Stimulated activated memory B cell treated with anti-CD40 and anti-IgM and Interleukin-4, amounts not matched to agents 10 μg/mL and 1 μg/mL and 100 μg/mL, for 72 hours (primary cell): ENCODE data around the gene ADGRV1.

Source experiments
- ATAC-seq: fragments of 150-1000 bp; cut with Tn5 transposase; 2 replicates; pipeline ENCODE4 v1.10.0; 2021
- H3K27ac Mint-ChIP-seq: one replicate; pipeline ENCODE4 v1.8.0; 2022; ENCODE audit warnings: mild to moderate bottlenecking, mixed read lengths
- H3K27me3 Mint-ChIP-seq: one replicate; pipeline ENCODE4 v1.8.0; 2022; ENCODE audit warnings: mixed read lengths
- H3K36me3 Mint-ChIP-seq: one replicate; pipeline ENCODE4 v1.8.0; 2022; ENCODE audit warnings: mixed read lengths
- H3K4me1 Mint-ChIP-seq: one replicate; pipeline ENCODE4 v1.8.0; 2022; ENCODE audit warnings: mixed read lengths
- H3K4me3 Mint-ChIP-seq: one replicate; pipeline ENCODE4 v1.8.0; 2022; ENCODE audit warnings: mild to moderate bottlenecking, moderate library complexity, mixed read lengths
- H3K9me3 Mint-ChIP-seq: one replicate; pipeline ENCODE4 v1.8.0; 2022; ENCODE audit warnings: mixed read lengths

ADGRV1 gene

DNA sequence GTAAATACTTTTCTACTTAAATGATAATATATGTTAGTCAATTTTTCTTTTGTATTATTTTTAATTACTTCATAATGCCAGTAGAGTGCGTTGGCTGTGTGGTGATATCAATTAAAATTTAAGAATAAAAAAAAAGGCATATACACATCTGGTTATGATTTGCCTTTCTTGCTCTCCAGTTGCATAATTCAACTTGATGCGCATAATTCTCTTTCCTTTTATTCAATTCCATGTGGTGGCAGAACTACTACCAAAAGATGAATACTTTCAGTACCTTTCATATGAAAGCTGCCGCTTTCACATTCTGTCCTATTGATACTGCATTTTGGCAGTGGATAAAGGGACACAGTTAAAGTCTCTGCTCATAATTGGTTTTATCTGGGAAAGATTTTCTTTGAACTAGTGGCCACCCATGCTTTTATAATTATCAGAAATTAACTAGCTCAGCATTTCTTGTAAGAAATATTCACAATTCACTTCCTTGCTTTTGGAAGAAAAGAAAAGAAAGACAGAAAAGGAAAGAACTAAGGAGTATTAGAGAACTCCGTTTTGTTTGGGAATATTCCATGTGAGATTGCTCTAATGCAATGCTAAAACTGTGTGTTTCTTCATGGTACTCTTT, 12.3 kb upstream of the ADGRV1 start:
- H3K27me3 Mint-ChIP-seq, result peaks cover 29% of the 10 kb centered on the region
- ATAC-seq, result no peak
- H3K4me1 Mint-ChIP-seq, result peaks cover 5% of the 10 kb centered on the region
- H3K36me3 Mint-ChIP-seq, result no peaks in the 10 kb centered on the region
- H3K27ac Mint-ChIP-seq, result no peak overlapping the region
- no peak overlapping the region for H3K4me3 Mint-ChIP-seq
- no peaks in the 10 kb centered on the region for H3K9me3 Mint-ChIP-seq

DNA sequence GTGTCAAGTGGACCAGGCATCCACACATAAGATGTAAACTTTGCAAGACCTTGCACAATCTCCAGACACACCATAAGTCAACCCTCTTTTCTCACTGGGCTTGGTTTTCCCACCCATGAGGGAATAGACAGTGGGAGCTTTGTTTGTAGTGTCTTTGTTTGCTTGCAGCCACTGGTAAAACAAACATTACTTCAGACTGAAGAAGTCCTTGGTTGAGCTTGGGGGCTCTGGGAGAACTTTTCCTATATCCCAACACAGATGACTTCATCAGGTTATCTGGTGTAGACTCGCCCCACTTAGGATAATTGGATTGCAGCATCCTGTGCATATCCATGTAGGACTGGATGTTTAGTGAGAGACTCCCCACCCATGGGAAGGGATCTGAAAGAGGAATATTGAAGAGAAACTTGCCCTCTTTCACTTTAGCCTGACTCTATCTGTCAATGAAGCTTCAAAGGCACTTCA, 11.5 kb upstream of the ADGRV1 start:
- H3K4me1 Mint-ChIP-seq, result peaks cover 5% of the 10 kb centered on the region

GRCh38 chr5:90548069-90548593, 10.5 kb upstream of the ADGRV1 start:
- Mint-ChIP-seq H3K4me1 (peaks cover 5% of the 10 kb centered on the region), H3K4me3 (no peak overlapping the region), H3K36me3 (no peaks in the 10 kb centered on the region), H3K27ac (no peak overlapping the region), H3K27me3 (peaks cover 29% of the 10 kb centered on the region), H3K9me3 (no peaks in the 10 kb centered on the region)
- no peak for ATAC-seq

More for the DNA sequence above, 11.5 kb upstream of the ADGRV1 start:
- peaks cover 29% of the 10 kb centered on the region for H3K27me3 Mint-ChIP-seq
- H3K27ac Mint-ChIP-seq, result no peak overlapping the region
- H3K9me3 Mint-ChIP-seq, result no peaks in the 10 kb centered on the region
- no peaks in the 10 kb centered on the region for H3K36me3 Mint-ChIP-seq
- H3K4me3 Mint-ChIP-seq, result no peak overlapping the region
- ATAC-seq, result no peak

GRCh38 chr5:90549223-90549622, 9.4 kb upstream of the ADGRV1 start:
- Mint-ChIP-seq H3K36me3 (no peaks in the 10 kb centered on the region), H3K4me1 (peaks cover 5% of the 10 kb centered on the region), H3K4me3 (no peak overlapping the region), H3K27me3 (peaks cover 37% of the 10 kb centered on the region), H3K9me3 (no peaks in the 10 kb centered on the region), H3K27ac (no peak overlapping the region)
- ATAC-seq, result no peak

- Mint-ChIP-seq H3K27me3 (peaks cover 43% of the 10 kb centered on the region), H3K4me3 (no peak overlapping the region), H3K27ac (no peak overlapping the region), H3K36me3 (no peaks in the 10 kb centered on the region), H3K4me1 (peaks cover 5% of the 10 kb centered on the region), H3K9me3 (no peaks in the 10 kb centered on the region)
- no peak for ATAC-seq
Observed at GRCh38 chr5:90549729-90550275, 8.8 kb upstream of the ADGRV1 start.

DNA sequence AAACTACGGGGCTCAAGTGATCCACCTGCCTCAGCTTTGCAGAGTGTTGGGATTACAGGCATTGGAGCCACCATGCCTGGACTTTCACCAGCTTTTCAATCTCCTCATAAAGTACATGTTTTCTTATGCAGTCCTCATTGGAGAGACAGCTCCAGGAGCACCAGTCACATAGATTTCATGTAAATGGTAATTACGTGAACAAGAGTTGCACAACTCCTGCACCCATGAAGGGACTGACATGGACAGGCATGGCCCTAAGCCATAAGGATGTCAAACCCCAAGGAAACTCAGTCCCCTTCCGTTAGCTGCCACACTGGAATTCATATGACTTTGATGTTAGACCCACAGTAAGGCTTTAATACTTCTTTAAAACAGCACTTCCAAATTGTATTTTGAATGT, 7.6 kb upstream of the ADGRV1 start:
- no peaks in the 10 kb centered on the region for H3K9me3 Mint-ChIP-seq
- ATAC-seq, result no peak
- H3K27ac Mint-ChIP-seq, result no peak overlapping the region
- H3K4me1 Mint-ChIP-seq, result peaks cover 5% of the 10 kb centered on the region
- H3K36me3 Mint-ChIP-seq, result no peaks in the 10 kb centered on the region
- H3K27me3 Mint-ChIP-seq, result peaks cover 41% of the 10 kb centered on the region
- no peak overlapping the region for H3K4me3 Mint-ChIP-seq

GRCh38 chr5:90551376-90551775, 7.2 kb upstream of the ADGRV1 start:
- H3K9me3 Mint-ChIP-seq, result no peaks in the 10 kb centered on the region
- no peak for ATAC-seq
- H3K36me3 Mint-ChIP-seq, result no peaks in the 10 kb centered on the region
- H3K27me3 Mint-ChIP-seq, result peaks cover 45% of the 10 kb centered on the region
- H3K27ac Mint-ChIP-seq, result no peak overlapping the region
- H3K4me3 Mint-ChIP-seq, result no peak overlapping the region
- H3K4me1 Mint-ChIP-seq, result peaks cover 5% of the 10 kb centered on the region

DNA sequence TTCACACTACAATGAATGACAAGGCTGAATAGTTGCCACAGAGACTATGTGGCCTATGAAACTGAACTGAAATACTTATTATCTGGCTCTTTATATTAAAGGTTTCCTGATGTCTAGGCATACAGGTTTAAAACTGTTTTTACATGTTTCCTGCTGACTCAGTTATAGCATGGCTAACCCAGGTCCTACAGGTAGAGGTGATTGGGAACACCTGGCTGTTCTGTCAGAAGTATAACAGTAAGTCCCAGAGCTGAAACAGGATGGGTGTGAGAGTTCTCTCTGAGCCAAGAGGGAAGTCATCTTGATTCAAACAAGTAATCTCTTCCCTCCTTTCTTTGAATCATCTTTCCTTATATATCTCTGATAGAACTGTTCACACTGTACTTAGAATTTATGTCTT, 4.9 kb upstream of the ADGRV1 start:
- no peak for ATAC-seq
- no peaks in the 10 kb centered on the region for H3K9me3 Mint-ChIP-seq
- H3K4me1 Mint-ChIP-seq, result peaks cover 14% of the 10 kb centered on the region
- H3K27ac Mint-ChIP-seq, result no peak overlapping the region
- no peaks in the 10 kb centered on the region for H3K36me3 Mint-ChIP-seq
- H3K4me3 Mint-ChIP-seq, result no peak overlapping the region
- peaks cover 67% of the 10 kb centered on the region for H3K27me3 Mint-ChIP-seq

- no peaks in the 10 kb centered on the region for H3K9me3 Mint-ChIP-seq
- peaks cover 19% of the 10 kb centered on the region for H3K4me1 Mint-ChIP-seq
- peaks cover 75% of the 10 kb centered on the region for H3K27me3 Mint-ChIP-seq
- no peaks in the 10 kb centered on the region for H3K36me3 Mint-ChIP-seq
- H3K4me3 Mint-ChIP-seq, result no peak overlapping the region
- no peak overlapping the region for H3K27ac Mint-ChIP-seq
- ATAC-seq, result no peak
Observed at GRCh38 chr5:90554358-90555006, 4.1 kb upstream of the ADGRV1 start.

DNA sequence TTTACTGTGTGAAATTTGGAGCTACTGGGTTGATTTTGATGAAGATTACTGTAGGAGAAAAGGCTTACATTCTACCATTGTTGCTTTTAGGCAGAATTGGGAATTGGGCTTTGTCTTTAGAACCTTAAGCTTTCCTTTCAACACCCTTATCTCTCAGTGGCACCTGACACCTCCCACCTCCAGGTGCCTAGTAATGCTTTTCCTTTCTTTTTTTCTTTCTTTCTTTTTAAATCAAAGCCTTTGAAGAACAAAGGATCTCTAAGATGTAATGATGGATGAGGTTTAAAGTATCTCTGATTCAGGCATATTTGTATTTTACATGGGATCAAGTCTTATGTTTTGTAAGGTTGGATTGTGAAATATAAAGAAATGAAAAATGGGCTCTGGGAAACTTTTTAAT, 2.9 kb upstream of the ADGRV1 start:
- Mint-ChIP-seq H3K36me3 (no peaks in the 10 kb centered on the region), H3K4me1 (peaks cover 14% of the 10 kb centered on the region), H3K27ac (no peak overlapping the region), H3K4me3 (no peak overlapping the region), H3K9me3 (no peaks in the 10 kb centered on the region), H3K27me3 (peaks cover 74% of the 10 kb centered on the region)
- no peak for ATAC-seq

DNA sequence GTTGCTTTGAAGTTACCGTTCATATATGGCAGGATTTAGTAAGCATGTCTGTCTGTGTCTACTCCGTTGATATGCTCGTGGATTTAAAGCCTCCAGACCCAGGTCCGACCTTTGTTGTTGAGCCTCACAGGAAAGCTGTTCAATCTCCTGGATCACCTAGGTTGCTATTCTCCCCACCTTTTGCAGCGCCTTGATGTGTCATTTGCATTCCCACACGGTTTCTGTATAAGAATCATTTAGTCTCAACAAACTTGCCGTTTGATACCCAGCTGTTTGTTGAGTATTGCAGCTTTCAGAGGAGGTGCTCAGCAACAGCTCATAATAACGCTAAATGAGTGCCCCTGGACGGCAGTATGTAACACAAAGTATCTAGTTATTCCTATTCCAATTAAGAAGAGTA, 1.2 kb upstream of the ADGRV1 start:
- Mint-ChIP-seq H3K4me1 (peaks cover 14% of the 10 kb centered on the region), H3K27ac (no peak overlapping the region), H3K36me3 (no peaks in the 10 kb centered on the region), H3K9me3 (no peaks in the 10 kb centered on the region), H3K4me3 (no peak overlapping the region), H3K27me3 (peaks cover 79% of the 10 kb centered on the region)
- ATAC-seq, result no peak

GRCh38 chr5:90557871-90558270, 726 bp upstream of the ADGRV1 start:
- H3K4me3 Mint-ChIP-seq, result peak overlapping the region; percentile 72
- ATAC-seq, result no peak
- H3K36me3 Mint-ChIP-seq, result no peaks in the 10 kb centered on the region
- H3K4me1 Mint-ChIP-seq, result peaks cover 14% of the 10 kb centered on the region
- no peaks in the 10 kb centered on the region for H3K9me3 Mint-ChIP-seq
- peaks cover 79% of the 10 kb centered on the region for H3K27me3 Mint-ChIP-seq
- no peak overlapping the region for H3K27ac Mint-ChIP-seq

DNA sequence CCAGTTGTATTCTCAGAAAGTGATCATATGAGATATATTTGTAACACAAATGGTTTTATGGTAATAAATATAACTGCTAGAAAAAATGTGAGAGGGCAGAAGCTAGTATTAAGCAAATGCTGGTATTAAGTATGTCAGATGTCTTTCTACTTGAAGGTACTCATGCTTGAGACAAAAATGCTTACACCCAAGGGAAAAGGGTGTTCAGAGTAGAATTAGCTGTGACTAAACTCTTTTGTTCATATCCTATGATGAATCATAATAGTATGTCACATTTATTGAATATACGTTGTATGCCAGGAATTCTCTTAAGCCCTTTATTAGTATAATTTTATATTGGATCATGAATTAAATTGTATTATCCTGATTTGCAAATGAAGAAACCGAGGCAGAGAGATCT, 2.2 kb downstream of the ADGRV1 start:
- Mint-ChIP-seq H3K27me3 (peaks cover 70% of the 10 kb centered on the region), H3K36me3 (no peaks in the 10 kb centered on the region), H3K9me3 (no peaks in the 10 kb centered on the region), H3K27ac (no peak overlapping the region), H3K4me3 (no peak overlapping the region), H3K4me1 (peaks cover 14% of the 10 kb centered on the region)
- ATAC-seq, result no peak

DNA sequence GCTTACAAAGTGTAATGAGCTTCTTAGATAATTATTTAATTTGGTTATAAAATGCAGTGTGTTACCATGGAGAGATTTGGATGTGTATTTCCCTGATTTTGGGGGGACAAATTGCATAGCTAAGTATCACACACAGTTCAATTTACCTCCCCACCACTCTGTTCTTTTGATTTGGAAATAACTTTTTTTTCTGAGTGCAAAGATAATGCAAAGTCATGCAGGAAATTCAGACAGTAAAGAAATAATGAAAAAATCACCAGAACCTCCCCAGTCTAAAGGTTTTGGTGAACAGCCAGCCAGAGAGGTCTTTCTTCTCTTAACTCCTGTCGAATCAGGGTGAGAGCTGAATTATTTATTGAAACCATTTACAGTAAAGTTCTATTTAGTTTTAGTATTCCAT, 3.2 kb downstream of the ADGRV1 start:
- no peak for ATAC-seq
- no peak overlapping the region for H3K4me3 Mint-ChIP-seq
- H3K4me1 Mint-ChIP-seq, result peaks cover 14% of the 10 kb centered on the region
- H3K27ac Mint-ChIP-seq, result no peak overlapping the region
- H3K27me3 Mint-ChIP-seq, result peaks cover 64% of the 10 kb centered on the region
- H3K9me3 Mint-ChIP-seq, result no peaks in the 10 kb centered on the region
- no peaks in the 10 kb centered on the region for H3K36me3 Mint-ChIP-seq

DNA sequence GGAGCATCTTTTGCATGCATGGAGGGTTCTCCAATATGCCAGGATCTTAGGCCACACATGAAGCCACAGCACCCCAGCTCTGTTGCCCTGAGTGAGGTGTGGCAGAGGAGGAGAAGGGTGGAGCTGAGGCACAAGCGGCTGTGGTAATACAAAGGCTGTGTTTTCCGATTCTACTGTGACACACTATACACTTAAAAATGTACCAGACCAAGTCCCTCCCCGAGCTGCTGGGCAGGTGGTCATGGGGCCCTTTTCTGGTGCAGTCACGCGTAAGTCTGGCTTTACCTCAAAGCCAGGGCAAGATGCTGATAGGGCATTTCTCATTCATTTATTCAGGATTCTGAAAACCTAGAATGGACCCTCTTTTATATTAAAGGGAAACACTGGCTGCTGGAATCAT, 3.7 kb downstream of the ADGRV1 start:
- peaks cover 66% of the 10 kb centered on the region for H3K27me3 Mint-ChIP-seq
- H3K27ac Mint-ChIP-seq, result no peak overlapping the region
- ATAC-seq, result no peak
- no peaks in the 10 kb centered on the region for H3K36me3 Mint-ChIP-seq
- H3K4me1 Mint-ChIP-seq, result peaks cover 14% of the 10 kb centered on the region
- no peak overlapping the region for H3K4me3 Mint-ChIP-seq
- H3K9me3 Mint-ChIP-seq, result no peaks in the 10 kb centered on the region

- no peaks in the 10 kb centered on the region for H3K9me3 Mint-ChIP-seq
- ATAC-seq, result no peak
- H3K4me1 Mint-ChIP-seq, result peaks cover 12% of the 10 kb centered on the region
- H3K4me3 Mint-ChIP-seq, result no peak overlapping the region
- H3K27me3 Mint-ChIP-seq, result peaks cover 64% of the 10 kb centered on the region
- H3K36me3 Mint-ChIP-seq, result no peaks in the 10 kb centered on the region
- no peak overlapping the region for H3K27ac Mint-ChIP-seq
Observed at GRCh38 chr5:90563108-90563507, 4.5 kb downstream of the ADGRV1 start.
